HG03045 (cell line): ENCODE data around the gene DRGX.

Experiments used
- ATAC-seq: cut with Tn5 transposase; IDR thresholded peaks from one replicate; pipeline ENCODE4 v1.9.1; 2021; ENCODE audit warnings: mild to moderate bottlenecking, moderate library complexity; ENCODE audit not compliant: unreplicated experiment

DRGX gene

DNA sequence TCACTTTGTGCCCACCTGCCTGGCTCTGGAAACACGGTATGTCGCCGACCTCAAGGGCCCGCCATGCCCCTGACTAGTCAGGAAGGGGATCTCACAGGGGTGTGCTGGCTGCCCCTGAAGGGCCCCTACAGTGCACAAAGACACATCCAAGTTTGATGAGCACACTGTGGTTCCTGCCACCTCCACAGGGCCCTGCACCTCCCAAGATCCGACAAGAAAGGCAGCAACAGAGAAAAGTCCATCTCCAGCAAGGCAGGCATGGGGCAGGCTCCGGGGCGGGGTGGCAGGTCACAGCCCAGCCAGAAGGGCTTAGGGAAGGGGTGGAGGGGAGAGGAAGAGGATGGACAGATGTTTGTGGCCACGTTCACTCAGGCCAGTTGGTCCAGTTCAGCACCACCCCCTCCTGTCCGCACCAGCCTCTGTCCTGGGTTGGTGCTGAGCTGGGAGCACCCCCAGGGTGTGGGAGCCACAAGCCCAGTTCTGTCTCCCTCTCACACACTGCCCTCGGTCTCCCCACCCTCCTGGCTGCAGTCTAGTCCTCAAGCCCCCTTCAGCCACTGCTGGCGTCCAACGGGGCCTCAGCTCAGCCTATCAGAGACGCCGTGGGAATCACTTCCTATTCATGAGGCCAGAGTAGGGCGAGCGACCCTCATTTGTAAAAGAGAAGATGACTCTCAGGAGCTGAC is 11.5 kb downstream of the DRGX start:
- no peak for ATAC-seq

DNA sequence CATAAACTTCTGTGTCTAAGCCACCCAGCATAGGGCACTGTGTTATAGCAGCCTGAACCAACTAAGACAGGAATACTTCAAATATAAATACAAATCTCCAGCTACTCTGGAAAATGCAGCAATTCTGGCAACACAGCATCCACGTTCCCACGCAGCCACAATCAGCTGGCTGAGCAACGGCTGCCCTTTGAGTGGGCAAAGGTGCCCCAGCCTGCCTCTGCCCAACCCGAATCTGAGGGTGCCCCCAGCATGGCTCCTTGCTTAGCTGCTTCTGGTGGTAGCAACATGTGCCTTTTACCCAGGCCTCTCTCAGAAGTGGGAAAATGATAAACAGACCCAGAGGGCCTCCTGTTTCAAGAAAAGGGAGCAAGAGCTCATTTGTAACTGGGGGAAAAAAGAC is 12.0 kb downstream of the DRGX start:
- no peak for ATAC-seq

DNA sequence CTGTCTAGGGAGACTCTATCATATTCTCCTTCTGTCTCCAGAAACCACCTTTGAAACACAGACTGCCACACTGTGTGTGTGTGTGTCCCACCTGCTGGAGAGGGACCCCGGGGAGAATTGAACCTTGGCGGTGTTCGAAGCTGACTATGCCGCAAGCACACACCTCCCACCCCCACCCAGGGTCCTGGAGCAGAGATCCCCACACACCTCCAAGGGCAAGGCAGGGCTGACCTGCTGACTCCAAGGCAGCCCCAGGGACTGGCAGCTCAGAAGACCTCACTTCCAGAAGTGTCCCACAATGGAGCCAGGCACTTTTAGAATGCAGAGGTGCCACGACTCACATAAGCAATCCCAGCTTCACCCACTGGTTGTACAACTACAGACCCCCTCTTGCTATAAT is 13.1 kb downstream of the DRGX start:
- no peak for ATAC-seq

DNA sequence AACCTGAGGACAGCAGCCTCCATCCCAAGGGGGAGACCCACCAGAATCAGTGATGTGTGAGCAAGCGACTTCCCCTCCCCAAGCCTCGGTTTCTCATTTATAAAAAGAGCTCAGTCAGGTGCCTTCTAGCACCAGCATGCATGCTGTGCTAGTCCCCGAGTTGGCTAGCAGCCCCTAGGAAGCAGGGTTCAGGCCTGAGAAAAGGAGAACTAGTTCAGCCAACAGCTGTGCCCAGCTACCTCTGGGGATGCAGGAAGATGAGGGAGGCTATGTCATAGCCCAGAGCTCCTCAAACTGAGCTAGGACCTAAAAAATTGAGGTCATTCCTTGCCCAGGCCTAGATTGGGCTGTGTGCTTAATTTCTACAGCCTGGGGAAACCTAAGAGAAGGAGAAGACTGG is 13.7 kb downstream of the DRGX start:
- ATAC-seq: no peak

DNA sequence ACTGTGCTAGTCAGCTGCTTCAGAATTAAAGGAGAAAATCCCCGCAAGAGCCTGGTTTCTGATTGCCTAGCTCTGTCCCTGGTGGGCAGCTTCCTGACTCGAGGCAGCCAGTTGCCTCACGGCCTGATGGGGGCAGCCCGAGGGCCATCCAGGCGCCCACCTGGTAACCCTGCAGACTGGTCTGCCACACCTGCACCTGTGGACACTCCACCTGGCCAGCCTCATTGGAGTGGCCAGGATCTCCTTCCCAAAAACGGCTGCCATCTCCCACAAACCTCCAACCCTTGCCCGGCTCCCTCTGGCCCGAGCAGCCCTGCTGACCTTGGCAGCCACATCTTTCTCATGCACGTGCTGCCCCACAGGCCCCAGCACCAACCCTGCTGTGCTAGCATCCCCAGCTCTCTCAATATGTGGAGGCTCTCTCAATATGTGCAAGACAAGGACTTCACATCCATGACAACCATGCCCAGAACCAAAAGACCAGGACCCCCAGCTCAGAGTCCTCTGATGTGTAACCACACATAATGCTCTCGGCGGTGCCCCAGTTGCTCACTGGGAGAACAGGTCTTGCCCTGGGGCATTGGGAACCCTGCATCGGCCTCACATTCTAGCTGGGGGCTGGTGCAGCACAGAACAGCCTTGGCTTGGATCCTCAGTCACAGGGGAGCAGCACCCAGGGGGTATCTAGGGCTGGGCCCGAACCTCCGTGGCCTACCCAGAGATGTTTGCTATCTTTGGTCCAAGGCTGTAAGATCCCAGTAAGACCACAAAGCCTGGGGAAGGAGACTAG is 14.6 kb downstream of the DRGX start:
- no peak for ATAC-seq

DNA sequence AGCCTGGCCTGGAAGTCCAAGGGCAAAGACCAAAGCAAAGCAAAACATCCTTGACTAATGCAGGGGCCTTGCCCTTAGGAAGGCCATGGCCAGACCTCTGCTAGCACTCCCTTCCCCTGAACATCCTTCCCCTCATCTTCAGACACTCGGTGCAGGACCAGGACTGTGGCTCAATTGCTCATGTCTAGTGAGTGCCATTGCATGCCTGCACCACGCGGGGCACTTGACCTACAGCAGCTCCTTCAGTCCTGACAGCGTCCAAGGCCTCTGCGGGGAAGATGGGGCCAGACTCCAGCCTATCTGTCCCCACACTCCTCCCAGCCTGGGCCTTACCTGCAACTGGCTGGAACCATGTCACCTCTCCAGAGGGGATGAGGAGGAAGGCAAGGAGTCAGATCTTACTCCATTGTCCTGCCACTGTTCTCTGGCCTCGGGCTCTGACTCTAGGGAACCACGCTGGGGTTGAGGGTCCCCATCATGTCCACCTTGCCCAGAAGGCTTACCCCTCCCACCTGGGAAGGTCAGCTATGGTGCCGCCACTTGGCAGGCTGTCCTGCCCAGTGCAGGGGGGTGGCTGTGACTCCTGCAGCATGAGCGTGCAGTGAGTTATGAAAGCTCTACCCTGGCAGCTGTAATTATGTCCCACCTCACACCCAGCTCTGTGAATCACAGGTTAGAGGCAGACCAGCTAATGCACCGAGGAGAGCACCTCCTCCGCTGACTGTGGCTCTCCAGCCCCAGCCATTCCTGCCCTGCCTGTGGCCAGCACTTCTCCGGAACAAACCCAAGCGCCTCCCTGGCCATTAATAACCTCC is 16.1 kb downstream of the DRGX start:
- ATAC-seq: no peak

DNA sequence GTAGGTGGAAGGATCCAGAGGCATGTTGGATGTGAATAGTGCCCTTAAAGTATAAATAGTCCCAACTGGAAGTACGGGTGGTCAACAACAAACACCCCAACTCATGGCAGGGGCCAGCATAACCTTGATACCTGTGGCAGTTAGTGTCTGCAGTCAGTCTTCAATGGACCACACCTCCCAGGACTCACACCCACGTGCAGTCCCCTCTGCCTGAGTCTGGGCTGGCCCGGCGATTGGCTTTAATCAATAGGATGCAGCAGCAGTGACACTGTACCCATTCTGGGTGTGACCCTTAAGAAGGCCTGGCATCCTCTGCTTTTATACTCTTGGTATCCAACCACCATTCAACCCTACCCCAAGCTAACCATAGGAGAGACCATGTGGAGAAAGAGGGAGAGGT is 18.6 kb downstream of the DRGX start:
- no peak for ATAC-seq

- no peak for ATAC-seq
Measured at GRCh38 chr10:49375611-49376010, 20.3 kb downstream of the DRGX start.

- no peak for ATAC-seq
Measured at GRCh38 chr10:49374740-49375139, 21.1 kb downstream of the DRGX start.

GRCh38 chr10:49373361-49373760 is 22.5 kb downstream of the DRGX start:
- no peak for ATAC-seq

GRCh38 chr10:49371967-49372366 is 23.9 kb downstream of the DRGX start:
- ATAC-seq: no peak

DNA sequence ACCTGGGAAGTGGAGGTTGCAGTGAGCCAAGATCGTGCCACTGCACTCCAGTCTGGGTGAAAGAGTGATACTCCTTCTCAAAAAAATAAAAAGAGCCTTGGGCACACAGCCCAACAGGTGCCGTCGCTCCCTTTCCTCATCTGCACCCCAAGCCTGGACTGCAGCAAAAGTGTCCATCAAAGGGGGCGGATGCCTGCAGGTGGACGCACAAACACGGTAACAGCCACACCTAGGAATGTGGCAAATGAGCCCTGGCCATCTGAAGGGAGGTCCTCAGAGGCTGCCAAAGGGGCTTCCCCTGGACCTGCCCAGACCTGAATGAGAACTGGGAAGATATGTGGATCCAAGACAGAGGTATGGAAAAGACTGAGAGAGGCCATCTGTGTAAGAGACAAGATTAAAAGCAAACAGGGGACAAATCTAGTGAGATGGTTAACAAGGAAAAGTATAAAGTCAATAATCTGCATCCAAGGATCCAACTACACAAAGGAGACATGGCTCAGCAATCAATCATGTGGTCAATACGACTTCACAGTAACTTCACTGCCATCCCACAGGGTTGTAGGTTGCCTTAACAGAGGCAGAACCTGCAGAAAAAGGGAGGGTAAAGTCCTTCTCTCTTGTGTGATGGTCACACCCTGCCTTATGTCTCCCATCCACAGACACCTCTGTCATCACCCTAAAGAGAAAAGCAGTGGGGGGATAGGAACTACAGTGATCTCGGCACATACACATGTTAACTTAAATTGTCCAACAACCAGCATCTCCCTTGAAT is 25.4 kb downstream of the DRGX start:
- ATAC-seq: no peak

DNA sequence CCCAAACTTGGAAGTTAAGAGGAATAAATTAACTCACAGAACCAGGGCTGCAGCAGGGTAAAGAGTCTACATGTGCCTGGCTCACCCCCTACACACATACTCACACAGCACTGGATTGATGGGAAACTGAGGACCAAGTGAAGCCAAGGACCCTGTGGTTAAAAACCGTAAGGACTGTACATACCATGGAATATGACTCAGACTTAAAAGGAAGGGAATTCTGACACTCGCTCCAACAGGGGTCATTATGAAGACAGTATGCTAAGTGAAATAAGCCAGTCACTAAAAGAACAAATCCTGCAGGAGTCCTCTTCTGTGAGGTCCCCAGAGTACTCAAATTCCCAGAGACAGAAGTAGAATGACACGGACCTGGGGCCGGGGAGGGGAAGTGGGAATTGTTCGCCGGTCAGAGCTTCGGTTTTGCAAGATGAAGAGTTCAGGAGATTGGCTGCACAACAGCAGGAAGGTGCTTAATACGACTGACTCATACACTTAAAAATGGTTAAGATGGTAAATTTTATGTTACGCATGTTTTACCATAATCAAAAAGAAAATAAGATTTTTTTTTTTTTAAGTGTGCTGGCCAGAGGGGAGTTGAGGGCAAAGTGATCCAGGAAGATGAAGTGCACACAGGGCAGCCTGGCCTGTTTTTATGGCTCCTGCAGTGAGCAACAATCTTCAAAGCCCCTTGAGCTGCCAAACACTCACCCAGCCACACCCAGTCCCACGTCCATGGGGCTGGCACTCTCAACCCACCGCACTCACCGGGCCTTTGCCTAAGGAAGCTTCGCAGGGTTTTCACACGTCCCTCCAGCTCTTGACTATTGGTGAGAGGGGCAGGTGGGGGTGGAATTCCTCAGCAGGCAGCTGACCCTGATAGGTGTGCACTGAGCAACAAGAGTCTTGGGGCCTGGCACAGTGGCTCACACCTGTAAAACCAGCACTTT is 26.4 kb downstream of the DRGX start:
- no peak for ATAC-seq

DNA sequence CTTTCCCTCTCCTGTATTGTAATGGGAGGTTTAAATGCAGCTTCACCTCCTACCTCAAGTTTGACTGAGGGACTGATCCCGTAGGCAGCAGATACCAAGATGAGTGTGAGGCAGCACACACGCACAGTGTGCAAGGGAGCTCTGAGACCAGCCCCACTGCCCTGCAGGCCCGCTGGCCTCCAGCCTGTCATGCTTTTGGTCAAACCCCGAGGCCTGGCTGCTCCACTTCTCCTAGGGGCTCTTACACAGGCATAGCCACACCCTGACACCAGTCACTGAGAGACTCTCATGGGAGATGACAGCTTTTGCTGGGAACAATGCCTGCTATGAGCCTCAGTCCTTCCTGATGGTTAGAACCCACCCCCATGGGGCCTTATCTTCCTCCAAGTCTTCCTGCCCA is 27.6 kb downstream of the DRGX start:
- no peak for ATAC-seq

DNA sequence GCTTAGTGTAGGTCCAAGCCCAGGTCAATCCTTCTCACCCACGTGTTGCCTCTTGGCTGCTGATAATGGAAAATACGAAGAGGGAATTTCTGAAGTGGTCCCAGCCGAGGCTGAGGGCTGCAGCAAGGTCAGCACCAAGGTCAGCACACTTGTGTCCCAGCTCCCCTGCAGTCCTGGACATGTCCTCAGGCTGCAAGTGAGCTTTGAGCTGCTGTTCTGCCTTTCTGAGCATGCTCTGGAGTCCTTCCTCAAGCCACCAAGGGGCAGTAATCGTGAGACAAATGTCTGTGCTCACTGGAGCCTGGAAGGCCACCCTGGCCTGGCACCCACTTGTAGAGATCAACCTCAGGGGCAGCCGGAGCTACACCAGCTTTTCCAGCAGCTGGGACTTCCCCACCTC is 28.3 kb downstream of the DRGX start:
- ATAC-seq: no peak

DNA sequence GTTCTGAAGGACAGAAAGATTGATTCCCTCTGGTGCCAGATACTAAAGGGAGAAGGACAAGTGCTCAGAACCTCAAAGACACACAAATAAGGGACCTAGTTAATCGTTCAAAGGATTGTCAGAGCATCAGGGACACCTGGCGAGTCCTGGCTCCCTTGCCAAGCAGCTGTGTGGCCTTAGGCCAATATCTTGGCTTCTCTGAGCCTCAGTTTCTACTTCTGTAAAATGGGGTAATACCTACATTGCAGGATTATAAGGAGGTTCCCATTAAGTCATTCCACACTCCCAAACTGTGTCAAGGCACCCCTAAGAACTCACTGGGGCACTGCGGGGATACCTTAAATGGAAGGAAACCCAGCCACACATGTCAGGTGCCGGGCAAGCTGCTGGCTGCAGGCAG is 29.4 kb downstream of the DRGX start:
- ATAC-seq: no peak

GRCh38 chr10:49365675-49366415 is 30.0 kb downstream of the DRGX start:
- ATAC-seq: no peak

- ATAC-seq: no peak
Measured at GRCh38 chr10:49365275-49365674, 30.6 kb downstream of the DRGX start.

GRCh38 chr10:49364747-49365146 is 31.1 kb downstream of the DRGX start:
- ATAC-seq: no peak
